Heart left ventricle (tissue), 16 donors: ENCODE data around the gene VRK2. TPM values are rescaled to one million over a fixed set of nuclear protein-coding genes. Genes with fewer than 3 reads are reported as not detected.
A peak's percentile ranks its signal among the peaks of the same experiment; 100 is the strongest.

Source experiments
- ATAC-seq, 4 donors: fragments of 200-7000 bp; cut with Tn5 transposase; one replicate each; pipeline ENCODE4 v1.9.1; 2020 to 2022; ENCODE audit warnings: moderate library complexity in 4 of 4, mild to moderate bottlenecking in 3 of 4, moderate number of reproducible peaks in 1 of 4
- DNase-seq, 5 donors: peaks; one replicate each; pipeline ENCODE4 v3.0.0-alpha.2; 2020
- H3K27ac ChIP-seq, 12 donors: fragments of 200-600 bp; sonication (generic) in 4 of 12; one replicate each; pipeline versions ENCODE4 v1.5.0 to v1.8.0; 2016 to 2022; ENCODE audit warnings: mild to moderate bottlenecking in 2 of 12
- H3K27me3 ChIP-seq, 9 donors: fragments of 200-600 bp; sonication (generic) in 2 of 9; one replicate each; pipeline versions ENCODE4 v1.5.1 to v1.8.0; 2016 to 2022; ENCODE audit warnings: mild to moderate bottlenecking in 3 of 9
- H3K36me3 ChIP-seq, 9 donors: fragments of 200-600 bp; sonication (generic) in 2 of 9; one replicate each; pipeline versions ENCODE4 v1.5.0 to v1.8.0; 2018 to 2022; ENCODE audit warnings: mild to moderate bottlenecking in 2 of 9
- H3K4me1 ChIP-seq, 12 donors: fragments of 200-600 bp; sonication (generic) in 4 of 12; one replicate each; pipeline versions ENCODE4 v1.5.0 to v1.8.0; 2016 to 2022; ENCODE audit warnings: mild to moderate bottlenecking in 3 of 12
- H3K4me3 ChIP-seq, 12 donors: fragments of 200-600 bp; sonication (generic) in 4 of 12; one replicate each; pipeline versions ENCODE4 v1.5.0 to v1.8.0; 2017 to 2022; ENCODE audit warnings: mild to moderate bottlenecking in 9 of 12, moderate library complexity in 4 of 12
- H3K9me3 ChIP-seq, 12 donors: fragments of 200-600 bp; sonication (generic) in 4 of 12; one replicate each; pipeline versions ENCODE4 v1.5.0 to v1.8.0; 2016 to 2022; ENCODE audit warnings: mild to moderate bottlenecking in 1 of 12
- CTCF ChIP-seq, 12 donors: fragments of 200-600 bp; sonication (generic) in 4 of 12; IDR thresholded peaks; one replicate each; pipeline versions ENCODE4 v1.5.0 to v1.8.0; 2018 to 2022; ENCODE audit warnings: antibody characterized with exemption in 12 of 12, mild to moderate bottlenecking in 5 of 12
- POLR2A ChIP-seq, 2 donors: fragments of 450-650 bp; IDR thresholded peaks; one replicate each; pipeline ENCODE4 v1.6.1; 2017; ENCODE audit warnings: antibody characterized with exemption in 2 of 2, mild to moderate bottlenecking in 2 of 2, moderate library complexity in 2 of 2
- WGBS, 4 donors: extraction: QIAGEN DNeasy Blood & Tissue Kit in 2 of 4; methylation state at CpG; one replicate each; pipeline versions ENCODE4 v1.1.5 to v1.1.7; 2013 to 2018; 5-methylcytosine and 5-hydroxymethylcytosine counted together
- intact Hi-C, 10 donors: fragments of 100-400 bp; cut with DNase I; formaldehyde crosslinking; loops; one replicate each; pipeline versions ENCODE4 v1.11.1 to v1.14.2; 2022
- polyA plus RNA-seq, 2 donors: library from polyadenylated mRNA; stranded (reverse); fragments of 200-250 nt; gene quantifications; one replicate each; pipeline ENCODE4 v1.2.3, GENCODE V29; 2013
- total RNA-seq, 9 donors: library from RNA; depleted of rRNA in 2 of 9; stranded (reverse); fragments of >200 nt in 2 of 9; fragmentation: NEBNext Ultra II Directional in 3 of 9; extraction: Animal tissue kit (Norgen Biotek cat#: 25700) in 3 of 9; gene quantifications; one replicate each; pipeline versions ENCODE4 v1.1.0 to v1.2.4, GENCODE V29; 2016 to 2023
- donor health status: ischemic (EF 13 %, LVEDD 7.1; RV severe dilation, severe dysfunction).
- donor health status: healthy with polysubstance abuse.
- donor health status: DM: no; HTN: yes; CAD: no.
- donor health status: DM: no; HTN: no; CAD: no.
- donor health status: ischemic (EF 25% LVEDD 6.9; RV normal size, moderate dysfunction).
- donor health status: ischemic (EF 25% LVEDD 5.7; RV mildly dilated, moderate dysfunction).
- donor health status: healthy.
- donor health status: DM: yes; HTN: yes; CAD: no.
- donor health status: ischemic (EF 35%, LVEDD 5.7; RV mildly dilated, moderate dysfunction).
- donor health status: nonischemic (EF 11% LVEDD 7.7; RV severe dilation, severe dysfunction).
- donor health status: DM: yes; HTN: yes; CAD: no.
- donor health status: PGD.
- donor health status: ischemic (EF 29% LVEDD 5.4; RV normal size, mild dysfunction).
- donor health status: nonischemic (EF 23%, LVEDD 6.1; RV moderate dilation, normal function).

VRK2 gene
- total and polyA plus RNA-seq, 11 donors = 8.0 to 35.0 (median 26.8) TPM

- H3K9me3 ChIP-seq = no peaks in the 10 kb centered on the region
- H3K4me1 ChIP-seq = peaks cover 0 to 35% (median 16%) of the 10 kb centered on the region in 12 donors
- intact Hi-C loops = loop anchor here in 4 of 10 donors (5.0 to 10.0 kb wide), 3 partner anchors 89 to 199 kb away; partner anchors contain the start of gene FANCL (in 2 of the 4)
- H3K27ac ChIP-seq = peak overlapping the region; percentile 91 to 98 (median 96)
- DNase-seq (peak in 3 of 5 donors; percentile 18 to 55 (median 22)), ATAC-seq (no peak)
- H3K4me3 ChIP-seq = peak overlapping the region; percentile 43 to 94 (median 82)
- TF ChIP-seq POLR2A (IDR thresholded peaks at IDR 0.05) (no peak), CTCF (IDR thresholded peaks at IDR 0.05) (no peak)
- peaks cover 0 to 18% (median 14%) of the 10 kb centered on the region in 9 donors for H3K36me3 ChIP-seq
- H3K27me3 ChIP-seq = no peaks in the 10 kb centered on the region
- 73 to 79% (median 77%) methylated on average over 17 of the region's 17 CpGs for WGBS, 4 donors
Measured at GRCh38 chr2:58045580-58046334, 849 bp upstream of the VRK2 start.

- intact Hi-C loops = loop anchor here in 4 of 10 donors (5.0 to 10.0 kb wide), 3 partner anchors 89 to 199 kb away; partner anchors contain the start of gene FANCL (in 2 of the 4)
- Histone ChIP-seq H3K27me3 (no peaks in the 10 kb centered on the region), H3K4me3 (peak overlapping the region; percentile 43 to 94 (median 82)), H3K36me3 (peaks cover 0 to 23% (median 14%) of the 10 kb centered on the region in 9 donors), H3K27ac (peak overlapping the region; percentile 91 to 98 (median 96)), H3K9me3 (no peaks in the 10 kb centered on the region), H3K4me1 (peaks cover 0 to 35% (median 16%) of the 10 kb centered on the region in 12 donors)
- TF ChIP-seq POLR2A (IDR thresholded peaks at IDR 0.05) (no peak), CTCF (IDR thresholded peaks at IDR 0.05) (no peak)
- ATAC-seq (peak in 2 of 4 donors; percentile 43 to 52), DNase-seq (no peak)
- 2 to 7% (median 4%) methylated on average over 7 to 14 of the region's 14 CpGs for WGBS, 4 donors
Measured at GRCh38 chr2:58046335-58046584, 346 bp upstream of the VRK2 start.

GRCh38 chr2:58047373-58047935, 848 bp downstream of the VRK2 start:
- peak overlapping the region; percentile 43 to 94 (median 82) for H3K4me3 ChIP-seq
- peaks cover 0 to 33% (median 15%) of the 10 kb centered on the region in 12 donors for H3K4me1 ChIP-seq
- WGBS, 4 donors = 30 to 37% (median 34%) methylated on average over 13 of the region's 13 CpGs
- DNase-seq (peak in 1 of 5 donors; percentile 59), ATAC-seq (peak in 2 of 4 donors; percentile 20 to 38)
- TF ChIP-seq POLR2A (IDR thresholded peaks at IDR 0.05) (no peak), CTCF (IDR thresholded peaks at IDR 0.05) (no peak)
- peaks cover 0 to 29% (median 14%) of the 10 kb centered on the region in 9 donors for H3K36me3 ChIP-seq
- no peaks in the 10 kb centered on the region for H3K9me3 ChIP-seq
- intact Hi-C loops = loop anchor here in 4 of 10 donors (5.0 to 10.0 kb wide), 3 partner anchors 87 to 197 kb away; partner anchors contain the start of gene FANCL (in 2 of the 4)
- no peaks in the 10 kb centered on the region for H3K27me3 ChIP-seq
- peak overlapping the region; percentile 91 to 98 (median 96) for H3K27ac ChIP-seq

- H3K27me3 ChIP-seq = no peaks in the 10 kb centered on the region
- 62 to 71% (median 67%) methylated on average over 3 of the region's 3 CpGs for WGBS, 4 donors
- no peak for TF ChIP-seq CTCF (IDR thresholded peaks at IDR 0.05)
- TF ChIP-seq POLR2A (IDR thresholded peaks at IDR 0.05) = no peak
- peaks cover 0 to 31% (median 14%) of the 10 kb centered on the region in 9 donors for H3K36me3 ChIP-seq
- ATAC-seq (no peak), DNase-seq (no peak)
- H3K4me3 ChIP-seq = peak overlapping the region in 5 of 12 donors; percentile 82 to 94 (median 85)
- peaks cover 0 to 29% (median 14%) of the 10 kb centered on the region in 12 donors for H3K4me1 ChIP-seq
- no peaks in the 10 kb centered on the region for H3K9me3 ChIP-seq
- peak overlapping the region in 6 of 12 donors; percentile 96 to 98 (median 97) for H3K27ac ChIP-seq
- intact Hi-C loops = loop anchor here in 4 of 10 donors (5.0 to 10.0 kb wide), 3 partner anchors 87 to 197 kb away; partner anchors contain the start of gene FANCL (in 2 of the 4)
Measured at GRCh38 chr2:58047961-58048360, 1.4 kb downstream of the VRK2 start.
